Muscle of back (tissue), 11 donors: ENCODE results near the gene ZIC2. TPM values are rescaled to one million over a fixed set of nuclear protein-coding genes. Genes with fewer than 3 reads are reported as not detected.
"Not testable (repeated sequence)": the region's sequence is repeated elsewhere in the genome, so short reads cannot be mapped to it uniquely, and the experiment has no call there.

Experiments used
- DNase-seq, 3 donors: peaks; one replicate each; pipeline versions ENCODE4 v3.0.0 to v3.0.0-alpha.2; 2013
- polyA plus RNA-seq, 10 donors: library from polyadenylated mRNA; unstranded; fragments of 120-200 nt; gene quantifications; one replicate each; pipeline ENCODE4 v1.2.1, GENCODE V29; 2013; ENCODE audit not compliant: insufficient read length in 10 of 10

Gene ZIC2
- polyA plus RNA-seq, 10 donors = 0.05 to 0.57 (median 0.18) TPM; not detected in 4

DNA sequence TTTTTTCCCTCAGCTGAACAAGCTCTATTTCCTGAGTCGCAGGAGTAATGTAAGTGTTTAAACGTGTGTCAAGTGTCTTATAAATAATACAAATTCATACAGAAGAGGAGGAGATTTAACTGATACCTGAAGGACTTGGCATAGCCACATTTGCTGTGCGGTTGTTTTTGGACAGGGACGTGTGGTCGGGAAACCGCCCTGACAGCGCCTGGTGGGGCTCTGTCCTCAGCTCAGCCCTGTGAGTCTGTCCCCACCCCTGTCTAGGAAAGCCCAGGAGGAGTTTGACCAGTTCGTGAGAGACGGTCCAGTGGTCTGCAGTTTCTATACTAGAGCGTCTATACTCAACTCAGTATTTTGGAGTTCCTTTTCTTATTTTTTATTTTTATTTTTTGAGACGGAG, 16.7 kb downstream of the ZIC2 start:
- no peak for DNase-seq

DNA sequence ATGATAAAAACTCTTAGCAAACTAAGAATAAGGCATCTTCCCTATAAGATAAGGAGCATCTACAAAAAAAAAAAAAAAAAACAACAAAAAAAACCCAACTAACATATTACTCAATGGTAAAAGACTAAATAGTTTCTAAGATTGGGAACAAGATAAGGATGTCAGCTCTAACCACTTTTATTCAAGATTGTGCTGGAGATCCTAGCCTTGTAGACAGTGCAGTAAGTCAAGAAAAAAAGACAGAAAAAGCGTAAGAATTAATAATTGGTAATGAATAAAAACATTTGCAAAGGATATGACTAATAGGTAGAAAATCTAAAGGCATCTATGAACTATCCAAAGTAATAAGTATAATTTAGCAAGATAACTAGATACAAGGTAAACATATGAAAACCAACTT, 33.0 kb downstream of the ZIC2 start:
- DNase-seq = no peak

GRCh38 chr13:100019780-100020356, 38.3 kb downstream of the ZIC2 start:
- DNase-seq = no peak

- no peak for DNase-seq
Observed at GRCh38 chr13:100022798-100023197, 41.2 kb downstream of the ZIC2 start.

DNA sequence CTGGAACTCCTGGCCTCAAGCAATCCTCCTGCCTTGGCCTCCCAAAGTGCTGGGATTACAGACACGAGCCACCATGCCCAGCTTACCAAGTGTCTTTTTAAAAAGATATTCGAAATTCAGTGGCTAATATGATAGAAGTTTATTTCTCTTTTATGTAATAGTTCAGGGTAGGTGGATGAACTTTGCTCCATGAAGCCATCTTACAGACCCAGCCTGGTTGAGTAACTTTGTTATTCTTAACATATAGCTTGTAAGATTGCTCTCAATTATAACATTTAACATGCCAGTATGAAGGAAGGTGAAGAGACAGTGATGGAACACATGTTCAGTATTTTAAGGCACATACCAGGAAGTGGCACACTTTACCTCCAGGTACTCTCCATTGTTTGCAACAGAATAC, 42.4 kb downstream of the ZIC2 start:
- DNase-seq = no peak

- no peak for DNase-seq
Observed at GRCh38 chr13:100029933-100030332, 48.3 kb downstream of the ZIC2 start.

DNA sequence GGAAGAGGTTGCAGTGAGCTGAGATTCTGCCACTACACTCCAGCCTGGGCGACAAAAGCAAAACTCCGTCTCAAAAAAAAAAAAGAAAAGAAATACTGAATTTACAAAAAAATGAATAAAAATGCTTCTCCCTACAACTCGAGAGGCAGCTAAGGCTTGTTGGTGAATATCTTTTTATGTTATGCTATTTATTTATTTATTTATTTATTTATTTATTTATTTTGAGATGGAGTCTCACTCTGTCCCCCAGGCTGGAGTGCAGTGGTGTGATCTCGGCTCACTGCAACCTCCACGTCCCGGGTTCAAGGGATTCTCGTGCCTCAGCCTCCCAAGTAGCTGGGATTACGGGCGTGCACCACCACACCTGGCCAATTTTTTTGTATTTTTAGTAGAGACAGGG, 51.1 kb downstream of the ZIC2 start:
- not testable (repeated sequence) for DNase-seq

- DNase-seq = no peak
Observed at GRCh38 chr13:100035936-100036335, 54.4 kb downstream of the ZIC2 start.

Other genes with a start within 250 kb of the ZIC2 start
- gene ZIC5, start 10.0 kb upstream of the ZIC2 start, polyA plus RNA-seq = under 1 TPM in 2 of 10 donors, not detected in 8; 0.04 to 0.05 TPM
- 10 to 100 TPM; 23.8 to 41.1 (median 30.3) TPM for gene PCCA, start 107.3 kb downstream of the ZIC2 start, polyA plus RNA-seq